OCI-LY1 (cell line): ENCODE data around the gene USP15.

ENCODE experiments used
- CTCF ChIP-seq: fragments of 200-600 bp; sonication (generic), shearing (Covaris generic); IDR thresholded peaks from 2 replicates; pipeline ENCODE4 v1.5.1; 2017; ENCODE audit warnings: mild to moderate bottlenecking, antibody characterized with exemption, low read length, moderate library complexity, mixed read lengths
- EZH2 ChIP-seq: fragments of 200-600 bp; sonication (generic), shearing (Covaris generic); IDR thresholded peaks from 2 replicates; pipeline ENCODE4 v1.8.0; 2017; ENCODE audit warnings: borderline replicate concordance, mixed run types, mild to moderate bottlenecking, antibody characterized with exemption, low read length, moderate library complexity, mixed read lengths

GRCh38 chr12:62351326-62351725 is 91.1 kb downstream of the USP15 start:
- TF ChIP-seq CTCF (no peak), EZH2 (no peak)
